Measurements from ENCODE around the gene GSK3A.

Gene GSK3A

GRCh38 chr19:42197375-42197817 lies 45.0 kb downstream of the GSK3A start:
- H3K27me3 ChIP-seq (ENCODE audit: control insufficient read depth, insufficient read depth, low read length, poor library complexity, severe bottlenecking) = no peaks in the 10 kb centered on the region
- H3K36me3 ChIP-seq (ENCODE audit: control insufficient read depth, insufficient read depth, low read length) = peaks cover 8% of the 10 kb centered on the region
- no peaks in the 10 kb centered on the region for H3K9me3 ChIP-seq (ENCODE audit: control insufficient read depth, low read length)
- no peaks in the 10 kb centered on the region for H3K4me1 ChIP-seq (ENCODE audit: control insufficient read depth, insufficient read depth, low read length)
- no peak overlapping the region for H3K27ac ChIP-seq (ENCODE audit: insufficient read depth, low read depth, low read length, poor library complexity, severe bottlenecking)
- WGBS, 2 experiments = 59 to 69% methylated on average over 5 of the region's 5 CpGs
- no peak overlapping the region for H3K4me3 ChIP-seq (ENCODE audit: insufficient read depth, low read depth, low read length)

GRCh38 chr19:42196011-42197001 lies 46.1 kb downstream of the GSK3A start:
- no peaks in the 10 kb centered on the region for H3K27me3 ChIP-seq (ENCODE audit: control insufficient read depth, insufficient read depth, low read length, poor library complexity, severe bottlenecking)
- H3K36me3 ChIP-seq (ENCODE audit: control insufficient read depth, insufficient read depth, low read length) = peaks cover 8% of the 10 kb centered on the region
- 91% methylated on average over 47 of the region's 47 CpGs for WGBS, 2 experiments
- no peak overlapping the region for H3K27ac ChIP-seq (ENCODE audit: insufficient read depth, low read depth, low read length, poor library complexity, severe bottlenecking)
- H3K4me1 ChIP-seq (ENCODE audit: control insufficient read depth, insufficient read depth, low read length) = no peaks in the 10 kb centered on the region
- H3K4me3 ChIP-seq (ENCODE audit: insufficient read depth, low read depth, low read length) = no peak overlapping the region
- H3K9me3 ChIP-seq (ENCODE audit: control insufficient read depth, low read length) = no peaks in the 10 kb centered on the region

- 96 to 99% methylated on average over 2 of the region's 3 CpGs for WGBS, 2 experiments
- H3K36me3 ChIP-seq (ENCODE audit: control insufficient read depth, insufficient read depth, low read length) = no peaks in the 10 kb centered on the region
- H3K9me3 ChIP-seq (ENCODE audit: control insufficient read depth, low read length) = no peaks in the 10 kb centered on the region
- H3K4me1 ChIP-seq (ENCODE audit: control insufficient read depth, insufficient read depth, low read length) = no peaks in the 10 kb centered on the region
- no peak overlapping the region for H3K4me3 ChIP-seq (ENCODE audit: insufficient read depth, low read depth, low read length)
- H3K27ac ChIP-seq (ENCODE audit: insufficient read depth, low read depth, low read length, poor library complexity, severe bottlenecking) = no peak overlapping the region
- peaks cover 3% of the 10 kb centered on the region for H3K27me3 ChIP-seq (ENCODE audit: control insufficient read depth, insufficient read depth, low read length, poor library complexity, severe bottlenecking)
These were observed 48.7 kb downstream of the GSK3A start for GRCh38 chr19:42193706-42194105.

- Histone ChIP-seq H3K27ac (ENCODE audit: insufficient read depth, low read depth, low read length, poor library complexity, severe bottlenecking) (no peak overlapping the region), H3K4me3 (ENCODE audit: insufficient read depth, low read depth, low read length) (no peak overlapping the region), H3K4me1 (ENCODE audit: control insufficient read depth, insufficient read depth, low read length) (no peaks in the 10 kb centered on the region), H3K27me3 (ENCODE audit: control insufficient read depth, insufficient read depth, low read length, poor library complexity, severe bottlenecking) (peaks cover 3% of the 10 kb centered on the region), H3K9me3 (ENCODE audit: control insufficient read depth, low read length) (no peaks in the 10 kb centered on the region), H3K36me3 (ENCODE audit: control insufficient read depth, insufficient read depth, low read length) (no peaks in the 10 kb centered on the region)
- 85 to 100% methylated on average over 1 of the region's 1 CpG for WGBS, 2 experiments
These were observed 49.1 kb downstream of the GSK3A start for GRCh38 chr19:42193294-42193693.

GRCh38 chr19:42191855-42192254 lies 50.5 kb downstream of the GSK3A start:
- peaks cover 3% of the 10 kb centered on the region for H3K27me3 ChIP-seq (ENCODE audit: control insufficient read depth, insufficient read depth, low read length, poor library complexity, severe bottlenecking)
- WGBS, 2 experiments = 87 to 89% methylated on average over 3 of the region's 3 CpGs
- no peak overlapping the region for H3K27ac ChIP-seq (ENCODE audit: insufficient read depth, low read depth, low read length, poor library complexity, severe bottlenecking)

GRCh38 chr19:42191330-42191729 lies 51.1 kb downstream of the GSK3A start:
- H3K27ac ChIP-seq (ENCODE audit: insufficient read depth, low read depth, low read length, poor library complexity, severe bottlenecking) = no peak overlapping the region
- no peaks in the 10 kb centered on the region for H3K36me3 ChIP-seq (ENCODE audit: control insufficient read depth, insufficient read depth, low read length)
- H3K9me3 ChIP-seq (ENCODE audit: control insufficient read depth, low read length) = no peaks in the 10 kb centered on the region
- H3K4me3 ChIP-seq (ENCODE audit: insufficient read depth, low read depth, low read length) = no peak overlapping the region
- H3K27me3 ChIP-seq (ENCODE audit: control insufficient read depth, insufficient read depth, low read length, poor library complexity, severe bottlenecking) = peaks cover 3% of the 10 kb centered on the region
- 95 to 96% methylated on average over 1 of the region's 1 CpG for WGBS, 2 experiments
- H3K4me1 ChIP-seq (ENCODE audit: control insufficient read depth, insufficient read depth, low read length) = no peaks in the 10 kb centered on the region

More at GRCh38 chr19:42191855-42192254, 50.5 kb downstream of the GSK3A start:
- Histone ChIP-seq H3K4me1 (ENCODE audit: control insufficient read depth, insufficient read depth, low read length) (no peaks in the 10 kb centered on the region), H3K36me3 (ENCODE audit: control insufficient read depth, insufficient read depth, low read length) (no peaks in the 10 kb centered on the region), H3K9me3 (ENCODE audit: control insufficient read depth, low read length) (no peaks in the 10 kb centered on the region), H3K4me3 (ENCODE audit: insufficient read depth, low read depth, low read length) (no peak overlapping the region)

GRCh38 chr19:42189133-42189532 lies 53.3 kb downstream of the GSK3A start:
- H3K9me3 ChIP-seq (ENCODE audit: control insufficient read depth, low read length) = no peaks in the 10 kb centered on the region
- H3K36me3 ChIP-seq (ENCODE audit: control insufficient read depth, insufficient read depth, low read length) = no peaks in the 10 kb centered on the region
- H3K4me1 ChIP-seq (ENCODE audit: control insufficient read depth, insufficient read depth, low read length) = no peaks in the 10 kb centered on the region
- no peak overlapping the region for H3K4me3 ChIP-seq (ENCODE audit: insufficient read depth, low read depth, low read length)
- no peak overlapping the region for H3K27ac ChIP-seq (ENCODE audit: insufficient read depth, low read depth, low read length, poor library complexity, severe bottlenecking)
- WGBS, 2 experiments = 86 to 90% methylated on average over 3 of the region's 3 CpGs
- peaks cover 3% of the 10 kb centered on the region for H3K27me3 ChIP-seq (ENCODE audit: control insufficient read depth, insufficient read depth, low read length, poor library complexity, severe bottlenecking)

- no peaks in the 10 kb centered on the region for H3K9me3 ChIP-seq (ENCODE audit: control insufficient read depth, low read length)
- peaks cover 3% of the 10 kb centered on the region for H3K27me3 ChIP-seq (ENCODE audit: control insufficient read depth, insufficient read depth, low read length, poor library complexity, severe bottlenecking)
- H3K4me1 ChIP-seq (ENCODE audit: control insufficient read depth, insufficient read depth, low read length) = no peaks in the 10 kb centered on the region
- H3K27ac ChIP-seq (ENCODE audit: insufficient read depth, low read depth, low read length, poor library complexity, severe bottlenecking) = no peak overlapping the region
- WGBS, 2 experiments = 92% methylated on average over 1 of the region's 1 CpG
- H3K4me3 ChIP-seq (ENCODE audit: insufficient read depth, low read depth, low read length) = no peak overlapping the region
- no peaks in the 10 kb centered on the region for H3K36me3 ChIP-seq (ENCODE audit: control insufficient read depth, insufficient read depth, low read length)
These were observed 53.7 kb downstream of the GSK3A start for GRCh38 chr19:42188665-42189064.

GRCh38 chr19:42185277-42185676 lies 57.1 kb downstream of the GSK3A start:
- H3K36me3 ChIP-seq (ENCODE audit: control insufficient read depth, insufficient read depth, low read length) = no peaks in the 10 kb centered on the region
- H3K9me3 ChIP-seq (ENCODE audit: control insufficient read depth, low read length) = no peaks in the 10 kb centered on the region
- peaks cover 26% of the 10 kb centered on the region for H3K27me3 ChIP-seq (ENCODE audit: control insufficient read depth, insufficient read depth, low read length, poor library complexity, severe bottlenecking)
- H3K27ac ChIP-seq (ENCODE audit: insufficient read depth, low read depth, low read length, poor library complexity, severe bottlenecking) = no peak overlapping the region
- H3K4me3 ChIP-seq (ENCODE audit: insufficient read depth, low read depth, low read length) = no peak overlapping the region
- no peaks in the 10 kb centered on the region for H3K4me1 ChIP-seq (ENCODE audit: control insufficient read depth, insufficient read depth, low read length)

- 0 to 3% methylated on average over 1 of the region's 1 CpG for WGBS, 2 experiments
- no peaks in the 10 kb centered on the region for H3K4me1 ChIP-seq (ENCODE audit: control insufficient read depth, insufficient read depth, low read length)
These were observed 58.0 kb downstream of the GSK3A start for GRCh38 chr19:42184401-42184861.

More at GRCh38 chr19:42184401-42184861, 58.0 kb downstream of the GSK3A start:
- Histone ChIP-seq H3K4me3 (ENCODE audit: insufficient read depth, low read depth, low read length) (no peak overlapping the region), H3K9me3 (ENCODE audit: control insufficient read depth, low read length) (no peaks in the 10 kb centered on the region), H3K27me3 (ENCODE audit: control insufficient read depth, insufficient read depth, low read length, poor library complexity, severe bottlenecking) (peaks cover 35% of the 10 kb centered on the region), H3K27ac (ENCODE audit: insufficient read depth, low read depth, low read length, poor library complexity, severe bottlenecking) (no peak overlapping the region), H3K36me3 (ENCODE audit: control insufficient read depth, insufficient read depth, low read length) (no peaks in the 10 kb centered on the region)

All from ectodermal cell (in vitro differentiated cells).